Measurements from ENCODE around the gene ABI1. TPM values are rescaled to one million over a fixed set of nuclear protein-coding genes. Genes with fewer than 3 reads are reported as not detected.

Gene ABI1
- polyA plus RNA-seq, 2 of the 4 experiments (the other 2 are of a cell fraction): 35.8 to 67.6 TPM

DNA sequence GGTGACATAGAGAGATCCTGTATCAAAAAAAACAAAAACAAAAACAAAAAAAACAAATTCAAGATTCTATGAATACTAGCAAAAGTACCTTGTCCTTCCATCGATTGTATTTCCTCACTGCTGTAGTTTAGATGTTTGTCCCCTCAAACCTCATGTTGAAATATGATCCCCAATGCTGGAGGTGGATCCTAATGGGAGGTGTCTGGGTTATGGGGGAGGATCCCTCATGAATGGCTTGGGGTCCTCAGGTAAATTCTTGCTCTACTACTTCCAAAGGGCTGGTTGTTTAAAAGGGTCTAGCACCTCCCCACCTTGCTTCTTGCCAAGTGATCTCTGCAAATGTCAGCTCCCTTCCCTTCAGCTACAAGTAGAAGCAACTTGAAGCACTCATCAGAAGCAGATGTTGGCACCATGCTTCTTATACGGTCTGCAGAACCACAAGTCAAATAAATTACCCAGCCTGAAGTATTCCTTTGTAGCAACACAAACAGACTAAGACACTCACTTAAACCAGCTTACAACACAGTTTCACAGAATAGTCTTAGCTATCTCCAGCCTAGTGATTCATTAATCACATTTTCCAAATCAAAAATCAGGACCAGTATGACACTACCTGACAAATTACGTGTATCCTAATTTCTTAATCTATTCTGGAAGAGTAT is 20.7 kb downstream of the ABI1 start:
- Histone ChIP-seq H3K27ac (no peak overlapping the region), H3K9me3 (no peaks in the 10 kb centered on the region; the same call in 2 of the 3 replicates), H3K4me2 (no peak overlapping the region), H3K4me1 (no peaks in the 10 kb centered on the region), H3K4me3 (no peak overlapping the region)
- no peak for ATAC-seq
- no peak for DNase-seq (ENCODE audit: low read depth in 1 of 2, low spot score in 1 of 2)
- WGBS (ENCODE audit: missing lambda C conversion rate): 81% methylated on average over 3 of the region's 3 CpGs
- ChIA-PET CTCF (no interaction called here), POLR2A (no interaction called here)
- no peak for FAIRE-seq
- TF ChIP-seq, protein P1, sequence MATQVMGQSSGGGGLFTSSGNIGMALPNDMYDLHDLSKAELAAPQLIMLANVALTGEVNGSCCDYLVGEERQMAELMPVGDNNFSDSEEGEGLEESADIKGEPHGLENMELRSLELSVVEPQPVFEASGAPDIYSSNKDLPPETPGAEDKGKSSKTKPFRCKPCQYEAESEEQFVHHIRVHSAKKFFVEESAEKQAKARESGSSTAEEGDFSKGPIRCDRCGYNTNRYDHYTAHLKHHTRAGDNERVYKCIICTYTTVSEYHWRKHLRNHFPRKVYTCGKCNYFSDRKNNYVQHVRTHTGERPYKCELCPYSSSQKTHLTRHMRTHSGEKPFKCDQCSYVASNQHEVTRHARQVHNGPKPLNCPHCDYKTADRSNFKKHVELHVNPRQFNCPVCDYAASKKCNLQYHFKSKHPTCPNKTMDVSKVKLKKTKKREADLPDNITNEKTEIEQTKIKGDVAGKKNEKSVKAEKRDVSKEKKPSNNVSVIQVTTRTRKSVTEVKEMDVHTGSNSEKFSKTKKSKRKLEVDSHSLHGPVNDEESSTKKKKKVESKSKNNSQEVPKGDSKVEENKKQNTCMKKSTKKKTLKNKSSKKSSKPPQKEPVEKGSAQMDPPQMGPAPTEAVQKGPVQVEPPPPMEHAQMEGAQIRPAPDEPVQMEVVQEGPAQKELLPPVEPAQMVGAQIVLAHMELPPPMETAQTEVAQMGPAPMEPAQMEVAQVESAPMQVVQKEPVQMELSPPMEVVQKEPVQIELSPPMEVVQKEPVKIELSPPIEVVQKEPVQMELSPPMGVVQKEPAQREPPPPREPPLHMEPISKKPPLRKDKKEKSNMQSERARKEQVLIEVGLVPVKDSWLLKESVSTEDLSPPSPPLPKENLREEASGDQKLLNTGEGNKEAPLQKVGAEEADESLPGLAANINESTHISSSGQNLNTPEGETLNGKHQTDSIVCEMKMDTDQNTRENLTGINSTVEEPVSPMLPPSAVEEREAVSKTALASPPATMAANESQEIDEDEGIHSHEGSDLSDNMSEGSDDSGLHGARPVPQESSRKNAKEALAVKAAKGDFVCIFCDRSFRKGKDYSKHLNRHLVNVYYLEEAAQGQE (IDR thresholded peaks at IDR 0.05): no peak
- TF ChIP-seq KDM5A (IDR thresholded peaks at IDR 0.05) (no peak), HOXB5 (CRISPR knock-in tag; IDR thresholded peaks at IDR 0.05) (no peak), RNF2 (IDR thresholded peaks at IDR 0.05; ENCODE audit: borderline replicate concordance, low read depth) (no peak), POLR2A (IDR thresholded peaks at IDR 0.05; ENCODE audit: low read length) (no peak)
- TF ChIP-seq, protein P2, sequence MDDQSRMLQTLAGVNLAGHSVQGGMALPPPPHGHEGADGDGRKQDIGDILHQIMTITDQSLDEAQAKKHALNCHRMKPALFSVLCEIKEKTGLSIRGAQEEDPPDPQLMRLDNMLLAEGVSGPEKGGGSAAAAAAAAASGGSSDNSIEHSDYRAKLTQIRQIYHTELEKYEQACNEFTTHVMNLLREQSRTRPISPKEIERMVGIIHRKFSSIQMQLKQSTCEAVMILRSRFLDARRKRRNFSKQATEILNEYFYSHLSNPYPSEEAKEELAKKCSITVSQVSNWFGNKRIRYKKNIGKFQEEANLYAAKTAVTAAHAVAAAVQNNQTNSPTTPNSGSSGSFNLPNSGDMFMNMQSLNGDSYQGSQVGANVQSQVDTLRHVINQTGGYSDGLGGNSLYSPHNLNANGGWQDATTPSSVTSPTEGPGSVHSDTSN (IDR thresholded peaks at IDR 0.05): no peak
- TF ChIP-seq, protein P3, sequence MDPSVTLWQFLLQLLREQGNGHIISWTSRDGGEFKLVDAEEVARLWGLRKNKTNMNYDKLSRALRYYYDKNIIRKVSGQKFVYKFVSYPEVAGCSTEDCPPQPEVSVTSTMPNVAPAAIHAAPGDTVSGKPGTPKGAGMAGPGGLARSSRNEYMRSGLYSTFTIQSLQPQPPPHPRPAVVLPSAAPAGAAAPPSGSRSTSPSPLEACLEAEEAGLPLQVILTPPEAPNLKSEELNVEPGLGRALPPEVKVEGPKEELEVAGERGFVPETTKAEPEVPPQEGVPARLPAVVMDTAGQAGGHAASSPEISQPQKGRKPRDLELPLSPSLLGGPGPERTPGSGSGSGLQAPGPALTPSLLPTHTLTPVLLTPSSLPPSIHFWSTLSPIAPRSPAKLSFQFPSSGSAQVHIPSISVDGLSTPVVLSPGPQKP (IDR thresholded peaks at IDR 0.05; ENCODE audit: low read depth, low read length): no peak

DNA sequence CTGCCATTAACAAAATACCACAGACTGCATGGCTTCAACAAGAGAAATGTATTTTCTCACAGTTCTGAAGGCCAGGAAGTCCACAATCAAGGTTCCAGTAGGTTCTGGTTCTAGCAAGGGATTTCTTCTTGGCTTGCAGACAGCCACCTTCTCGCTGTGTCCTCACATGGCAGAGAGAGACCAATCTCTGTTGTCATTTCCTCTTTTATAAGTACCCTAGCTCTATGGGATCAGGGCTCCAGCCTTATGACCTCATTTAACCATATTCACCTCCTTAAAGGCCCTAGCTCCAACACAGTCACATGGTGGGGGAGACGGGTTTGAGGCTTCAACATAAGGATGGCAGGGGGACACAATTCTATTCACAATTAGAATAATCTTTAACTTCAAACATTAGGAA is 23.6 kb downstream of the ABI1 start:
- WGBS (ENCODE audit: missing lambda C conversion rate): 100% methylated on average over 2 of the region's 2 CpGs
- Histone ChIP-seq H3K9me3 (no peaks in the 10 kb centered on the region), H3K4me1 (no peaks in the 10 kb centered on the region), H3K4me2 (no peak overlapping the region), H3K27ac (no peak overlapping the region), H3K4me3 (no peak overlapping the region)
- ChIA-PET POLR2A (no interaction called here), CTCF (interaction anchor here (1.3 kb wide), 1 partner anchor 10 kb away, joined by 6 read pairs; no protein-coding TSS in a partner anchor)
- no peak for ATAC-seq
- TF ChIP-seq CEBPB (IDR thresholded peaks at IDR 0.05) (no peak), NPAS2 (CRISPR knock-in tag; IDR thresholded peaks at IDR 0.05; ENCODE audit: borderline replicate concordance) (no peak), HDAC2 (IDR thresholded peaks at IDR 0.05) (no peak), HOXB5 (CRISPR knock-in tag; IDR thresholded peaks at IDR 0.05) (no peak), ZC3H11A (IDR thresholded peaks at IDR 0.05) (no peak), HEYL (CRISPR knock-in tag; IDR thresholded peaks at IDR 0.05) (no peak), CHD2 (IDR thresholded peaks at IDR 0.05; ENCODE audit: low read length, partially characterized antibody) (no peak), ZNF302 (CRISPR knock-in tag; IDR thresholded peaks at IDR 0.05) (no peak), EHF (CRISPR knock-in tag; IDR thresholded peaks at IDR 0.05) (no peak), JUN (IDR thresholded peaks at IDR 0.05) (no peak)
- FAIRE-seq: no peak
- no peak for DNase-seq (ENCODE audit: low read depth in 1 of 2, low spot score in 1 of 2)

DNA sequence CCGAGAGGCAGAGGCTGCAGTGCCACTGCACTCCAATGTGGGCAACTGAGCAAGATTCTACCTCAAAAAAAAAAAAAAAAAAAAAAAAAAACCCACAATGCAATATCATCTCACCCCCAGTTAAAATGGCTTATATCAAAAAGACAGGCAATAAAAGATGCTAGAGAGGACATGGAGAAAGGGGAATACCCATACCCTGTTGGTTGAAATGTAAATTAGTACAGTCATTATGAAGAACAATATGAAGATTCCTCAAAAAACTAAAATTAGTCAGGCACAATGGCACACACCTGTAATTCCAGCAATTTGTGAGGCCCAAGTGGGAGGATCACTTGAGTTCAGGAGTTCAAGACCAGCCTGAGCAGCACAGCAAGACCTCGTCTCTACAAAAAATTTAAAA is 25.7 kb downstream of the ABI1 start:
- no peaks in the 10 kb centered on the region for H3K4me1 ChIP-seq
- no peak overlapping the region for H3K4me2 ChIP-seq
- 93% methylated on average over 2 of the region's 2 CpGs for whole genome bisulfite sequencing (ENCODE audit: missing lambda C conversion rate)
- DNase-seq (ENCODE audit: low read depth in 1 of 2, low spot score in 1 of 2) (no peak), ATAC-seq (no peak), FAIRE-seq (no peak)
- H3K4me3 ChIP-seq: no peak overlapping the region
- no peak overlapping the region for H3K27ac ChIP-seq
- TF ChIP-seq HEYL (CRISPR knock-in tag; IDR thresholded peaks at IDR 0.05): no peak
- no peak for TF ChIP-seq RNF2 (IDR thresholded peaks at IDR 0.05; ENCODE audit: borderline replicate concordance, low read depth)
- TF ChIP-seq, protein P4, sequence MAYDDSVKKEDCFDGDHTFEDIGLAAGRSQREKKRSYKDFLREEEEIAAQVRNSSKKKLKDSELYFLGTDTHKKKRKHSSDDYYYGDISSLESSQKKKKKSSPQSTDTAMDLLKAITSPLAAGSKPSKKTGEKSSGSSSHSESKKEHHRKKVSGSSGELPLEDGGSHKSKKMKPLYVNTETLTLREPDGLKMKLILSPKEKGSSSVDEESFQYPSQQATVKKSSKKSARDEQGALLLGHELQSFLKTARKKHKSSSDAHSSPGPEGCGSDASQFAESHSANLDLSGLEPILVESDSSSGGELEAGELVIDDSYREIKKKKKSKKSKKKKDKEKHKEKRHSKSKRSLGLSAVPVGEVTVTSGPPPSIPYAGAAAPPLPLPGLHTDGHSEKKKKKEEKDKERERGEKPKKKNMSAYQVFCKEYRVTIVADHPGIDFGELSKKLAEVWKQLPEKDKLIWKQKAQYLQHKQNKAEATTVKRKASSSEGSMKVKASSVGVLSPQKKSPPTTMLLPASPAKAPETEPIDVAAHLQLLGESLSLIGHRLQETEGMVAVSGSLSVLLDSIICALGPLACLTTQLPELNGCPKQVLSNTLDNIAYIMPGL (CRISPR knock-in tag; IDR thresholded peaks at IDR 0.05; ENCODE audit: borderline replicate concordance): no peak
- ChIA-PET CTCF (interaction anchor here (1.5 kb wide), 1 partner anchor 109 kb away, joined by 3 read pairs; no protein-coding TSS in a partner anchor), POLR2A (no interaction called here)
- no peaks in the 10 kb centered on the region for H3K9me3 ChIP-seq

Measured in A549 (cell line).